Measurements from ENCODE around the gene PRR18.
A peak's percentile ranks its signal among the peaks of the same experiment; 100 is the strongest.

PRR18 gene

GRCh38 chr6:166267526-166267925 lies 40.7 kb downstream of the PRR18 start:
- no peak for DNase-seq (ENCODE audit: low read depth)
- no peak overlapping the region for H3K4me3 ChIP-seq (ENCODE audit: low read depth, low read length)
- TF ChIP-seq, protein P1, sequence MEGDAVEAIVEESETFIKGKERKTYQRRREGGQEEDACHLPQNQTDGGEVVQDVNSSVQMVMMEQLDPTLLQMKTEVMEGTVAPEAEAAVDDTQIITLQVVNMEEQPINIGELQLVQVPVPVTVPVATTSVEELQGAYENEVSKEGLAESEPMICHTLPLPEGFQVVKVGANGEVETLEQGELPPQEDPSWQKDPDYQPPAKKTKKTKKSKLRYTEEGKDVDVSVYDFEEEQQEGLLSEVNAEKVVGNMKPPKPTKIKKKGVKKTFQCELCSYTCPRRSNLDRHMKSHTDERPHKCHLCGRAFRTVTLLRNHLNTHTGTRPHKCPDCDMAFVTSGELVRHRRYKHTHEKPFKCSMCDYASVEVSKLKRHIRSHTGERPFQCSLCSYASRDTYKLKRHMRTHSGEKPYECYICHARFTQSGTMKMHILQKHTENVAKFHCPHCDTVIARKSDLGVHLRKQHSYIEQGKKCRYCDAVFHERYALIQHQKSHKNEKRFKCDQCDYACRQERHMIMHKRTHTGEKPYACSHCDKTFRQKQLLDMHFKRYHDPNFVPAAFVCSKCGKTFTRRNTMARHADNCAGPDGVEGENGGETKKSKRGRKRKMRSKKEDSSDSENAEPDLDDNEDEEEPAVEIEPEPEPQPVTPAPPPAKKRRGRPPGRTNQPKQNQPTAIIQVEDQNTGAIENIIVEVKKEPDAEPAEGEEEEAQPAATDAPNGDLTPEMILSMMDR (IDR thresholded peaks at IDR 0.05; ENCODE audit: insufficient read depth, low read depth, low read length, missing control alignments), result no peak

GRCh38 chr6:166266336-166266735 lies 41.9 kb downstream of the PRR18 start:
- DNase-seq (ENCODE audit: low read depth), result no peak
- TF ChIP-seq, protein P1 (IDR thresholded peaks at IDR 0.05; ENCODE audit: insufficient read depth, low read depth, low read length, missing control alignments), result no peak
- no peak overlapping the region for H3K4me3 ChIP-seq (ENCODE audit: low read depth, low read length)

DNA sequence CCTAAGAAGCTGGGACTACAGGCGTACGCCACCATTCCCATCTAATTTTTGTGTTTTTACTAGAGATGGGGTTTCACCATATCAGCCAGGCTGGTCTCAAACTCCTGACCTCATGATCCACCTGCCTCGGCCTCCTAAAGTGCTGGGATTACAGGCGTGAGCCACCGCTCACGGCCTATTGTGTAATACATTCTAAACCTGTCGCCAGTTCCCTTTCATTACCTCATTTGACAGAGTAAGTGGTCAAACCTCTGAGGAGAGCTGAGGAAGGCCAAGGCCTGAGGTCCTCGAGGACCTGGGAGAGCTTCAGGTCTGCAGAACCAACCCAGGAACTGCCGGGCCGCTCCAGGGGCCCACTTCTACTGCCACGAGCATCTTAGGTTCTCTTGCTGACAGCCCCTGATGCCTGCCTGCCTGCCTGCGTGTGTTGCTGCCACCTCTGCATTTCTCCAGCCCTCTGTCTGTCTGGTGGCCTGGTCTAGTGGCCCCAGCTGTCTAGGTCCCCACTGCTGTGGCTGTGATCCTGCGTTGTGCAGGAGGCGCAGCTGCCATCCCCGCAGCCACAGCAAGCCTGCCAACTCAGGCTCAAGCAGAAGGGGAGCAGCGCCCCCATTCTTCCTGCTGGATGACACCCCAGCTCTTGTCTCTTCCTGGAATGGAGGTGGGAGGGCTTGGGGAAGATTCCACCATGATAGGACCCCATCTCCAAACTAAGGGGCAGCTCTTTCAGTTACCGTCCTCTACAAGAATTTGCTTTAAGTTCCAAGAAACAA lies 45.3 kb downstream of the PRR18 start:
- no peak overlapping the region for H3K4me3 ChIP-seq (ENCODE audit: low read depth, low read length)
- DNase-seq (ENCODE audit: low read depth), result no peak
- TF ChIP-seq, protein P1 (IDR thresholded peaks at IDR 0.05; ENCODE audit: insufficient read depth, low read depth, low read length, missing control alignments), result no peak

DNA sequence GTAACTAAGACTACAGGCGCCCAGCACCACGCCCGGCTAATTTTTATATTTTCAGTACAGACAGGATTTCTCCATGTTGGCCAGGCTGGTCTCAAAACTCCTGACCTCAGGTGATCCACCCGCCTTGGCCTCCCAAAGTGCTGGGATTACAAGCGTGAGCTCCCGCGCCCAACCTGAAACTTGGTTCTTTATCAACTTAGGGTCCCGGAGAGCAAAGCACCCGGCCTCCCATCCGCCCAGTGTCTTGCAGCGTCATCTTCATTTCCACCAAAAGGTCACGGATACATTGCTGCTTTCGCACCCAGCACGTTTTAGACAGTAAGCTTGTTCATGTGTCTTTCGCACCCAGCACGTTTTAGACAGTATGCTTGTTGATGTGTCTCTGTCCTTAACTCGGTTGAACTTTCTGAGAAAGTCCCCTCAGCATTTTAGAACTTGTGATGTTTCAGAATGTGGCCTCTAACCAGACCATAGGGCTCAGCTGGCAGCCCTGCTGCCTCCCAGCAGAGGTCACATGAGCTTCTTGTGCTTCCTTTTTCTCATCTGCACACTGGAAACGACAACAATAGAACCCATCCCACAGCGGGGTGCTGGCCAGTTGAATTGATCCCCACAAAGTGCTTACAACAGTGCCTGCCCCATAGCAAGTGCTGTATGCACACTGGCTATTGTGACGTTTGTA lies 48.8 kb downstream of the PRR18 start:
- peak; percentile 45 for DNase-seq (ENCODE audit: low read depth)
- H3K4me3 ChIP-seq (ENCODE audit: low read depth, low read length), result no peak overlapping the region
- TF ChIP-seq, protein P1 (IDR thresholded peaks at IDR 0.05; ENCODE audit: insufficient read depth, low read depth, low read length, missing control alignments), result no peak

DNA sequence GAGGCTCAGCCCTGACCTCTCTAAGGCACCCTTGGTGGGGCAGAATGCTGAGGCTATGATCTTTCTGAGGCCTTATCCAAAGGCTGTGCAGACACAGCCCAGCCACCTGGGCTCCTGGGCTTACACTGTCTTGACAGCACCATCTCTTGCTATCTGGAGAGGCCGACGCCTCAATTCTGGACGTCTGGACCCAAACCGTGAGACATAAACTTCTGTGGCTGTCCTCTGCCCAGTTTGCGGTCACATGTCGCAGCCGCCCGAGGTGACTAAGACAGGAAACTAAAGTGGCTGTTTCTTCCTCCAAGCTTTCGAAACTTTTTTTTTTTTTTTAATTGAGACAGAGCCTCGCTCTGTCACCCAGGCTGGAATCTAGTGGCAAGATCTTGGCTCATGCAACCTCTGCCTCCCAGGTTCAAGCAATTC lies 49.3 kb downstream of the PRR18 start:
- peak; percentile 84 for DNase-seq (ENCODE audit: low read depth)
- no peak overlapping the region for H3K4me3 ChIP-seq (ENCODE audit: low read depth, low read length)
- TF ChIP-seq, protein P1 (IDR thresholded peaks at IDR 0.05; ENCODE audit: insufficient read depth, low read depth, low read length, missing control alignments), result no peak

GRCh38 chr6:166257911-166258318 lies 50.3 kb downstream of the PRR18 start:
- TF ChIP-seq, protein P1 (IDR thresholded peaks at IDR 0.05; ENCODE audit: insufficient read depth, low read depth, low read length, missing control alignments), result no peak
- H3K4me3 ChIP-seq (ENCODE audit: low read depth, low read length), result no peak overlapping the region
- DNase-seq (ENCODE audit: low read depth), result peak; percentile 71
